ENCODE results near the gene P2RY14. TPM values are rescaled to one million over a fixed set of nuclear protein-coding genes. Genes with fewer than 3 reads are reported as not detected.

Gene P2RY14
- total and polyA plus RNA-seq, 2 donors (not counting 3 experiments of a cell fraction or from before 2014, with no cell fraction given): not detected

DNA sequence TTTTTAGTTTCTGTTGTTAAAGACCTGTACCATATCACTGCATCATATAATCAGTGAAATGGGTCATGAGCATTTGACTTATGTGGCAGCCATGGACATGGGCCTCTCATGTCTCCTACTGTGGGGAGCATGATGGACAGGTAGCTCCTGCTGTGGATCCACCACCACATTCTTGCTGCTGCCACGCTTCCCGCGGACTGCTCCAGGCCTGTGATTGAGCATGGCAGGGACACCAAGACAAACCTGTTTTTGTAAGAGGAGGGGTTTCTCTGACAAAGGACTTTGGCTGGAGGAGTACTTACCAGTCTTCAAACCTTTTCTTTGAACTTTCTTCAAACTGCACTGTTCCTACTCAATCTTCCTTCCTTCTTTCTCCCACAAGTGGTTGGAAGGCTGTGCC, 17.9 kb upstream of the P2RY14 start:
- no peaks in the 10 kb centered on the region for H4K20me1 ChIP-seq (replicated peaks; ENCODE audit: control insufficient read depth, extremely low read depth, insufficient read depth, low read length)
- FAIRE-seq: no peak
- H3K79me2 ChIP-seq (ENCODE audit: control insufficient read depth, insufficient read depth, low read length): no peaks in the 10 kb centered on the region
- no peaks in the 10 kb centered on the region for H3K9me1 ChIP-seq (replicated peaks; ENCODE audit: control insufficient read depth, extremely low read depth, insufficient read depth, low read length)
- H3K27me3 ChIP-seq (ENCODE audit: control insufficient read depth in 2 of 2, insufficient read depth in 2 of 2, low read length in 2 of 2): peaks cover 3 to 19% of the 10 kb centered on the region in 2 experiments
- ChIA-PET POLR2A (no interaction called here), CTCF (no interaction called here)
- no peak overlapping the region for H2AFZ ChIP-seq (ENCODE audit: low read depth, low read length)
- TF ChIP-seq, protein P1, sequence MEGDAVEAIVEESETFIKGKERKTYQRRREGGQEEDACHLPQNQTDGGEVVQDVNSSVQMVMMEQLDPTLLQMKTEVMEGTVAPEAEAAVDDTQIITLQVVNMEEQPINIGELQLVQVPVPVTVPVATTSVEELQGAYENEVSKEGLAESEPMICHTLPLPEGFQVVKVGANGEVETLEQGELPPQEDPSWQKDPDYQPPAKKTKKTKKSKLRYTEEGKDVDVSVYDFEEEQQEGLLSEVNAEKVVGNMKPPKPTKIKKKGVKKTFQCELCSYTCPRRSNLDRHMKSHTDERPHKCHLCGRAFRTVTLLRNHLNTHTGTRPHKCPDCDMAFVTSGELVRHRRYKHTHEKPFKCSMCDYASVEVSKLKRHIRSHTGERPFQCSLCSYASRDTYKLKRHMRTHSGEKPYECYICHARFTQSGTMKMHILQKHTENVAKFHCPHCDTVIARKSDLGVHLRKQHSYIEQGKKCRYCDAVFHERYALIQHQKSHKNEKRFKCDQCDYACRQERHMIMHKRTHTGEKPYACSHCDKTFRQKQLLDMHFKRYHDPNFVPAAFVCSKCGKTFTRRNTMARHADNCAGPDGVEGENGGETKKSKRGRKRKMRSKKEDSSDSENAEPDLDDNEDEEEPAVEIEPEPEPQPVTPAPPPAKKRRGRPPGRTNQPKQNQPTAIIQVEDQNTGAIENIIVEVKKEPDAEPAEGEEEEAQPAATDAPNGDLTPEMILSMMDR (IDR thresholded peaks at IDR 0.05; ENCODE audit: extremely low read depth in 1 of 2, insufficient read depth in 1 of 2, low read depth in 1 of 2, low read length in 2 of 2): no peak
- TF ChIP-seq POLR2A (IDR thresholded peaks at IDR 0.05; ENCODE audit: low read depth, low read length): no peak
- no peak for TF ChIP-seq JUN (IDR thresholded peaks at IDR 0.05; ENCODE audit: borderline replicate concordance, insufficient read depth, insufficient read length, low read depth)
- no peak for TF ChIP-seq FOS (IDR thresholded peaks at IDR 0.05; ENCODE audit: borderline replicate concordance, insufficient read depth, low read length)
- TF ChIP-seq MYC (IDR thresholded peaks at IDR 0.05; ENCODE audit: low read depth, low read length): no peak
- TF ChIP-seq GATA2 (IDR thresholded peaks at IDR 0.05; ENCODE audit: insufficient read depth, insufficient read length, low read depth, low read length): no peak
- TF ChIP-seq POLR2AphosphoS5 (IDR thresholded peaks at IDR 0.05; ENCODE audit: insufficient read depth, low read depth, low read length): no peak
- TF ChIP-seq, protein P2, sequence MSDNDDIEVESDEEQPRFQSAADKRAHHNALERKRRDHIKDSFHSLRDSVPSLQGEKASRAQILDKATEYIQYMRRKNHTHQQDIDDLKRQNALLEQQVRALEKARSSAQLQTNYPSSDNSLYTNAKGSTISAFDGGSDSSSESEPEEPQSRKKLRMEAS (IDR thresholded peaks at IDR 0.05; ENCODE audit: insufficient read depth, insufficient read length): no peak
- TF ChIP-seq EZH2 (IDR thresholded peaks at IDR 0.05; ENCODE audit: borderline replicate concordance, low read depth, low read length, severe bottlenecking): no peak
- no peak overlapping the region for H3K4me2 ChIP-seq (ENCODE audit: insufficient read depth, low read length)
- no peak for DNase-seq (ENCODE audit: low read depth, low spot score)
- intact Hi-C loops (cut with micrococcal nuclease): no loop called here
- H3K36me3 ChIP-seq (ENCODE audit: control insufficient read depth in 2 of 2, extremely low read depth in 1 of 2, insufficient read depth in 2 of 2, low read length in 2 of 2): no peaks in the 10 kb centered on the region
- no peaks in the 10 kb centered on the region for H3K4me1 ChIP-seq (ENCODE audit: control insufficient read depth, extremely low read depth, insufficient read depth, low read length)
- no peaks in the 10 kb centered on the region for H3K9me3 ChIP-seq (replicated peaks; ENCODE audit: control insufficient read depth, insufficient read depth, low read length)
- no peak overlapping the region for H3K9ac ChIP-seq (replicated peaks; ENCODE audit: extremely low read depth, insufficient read depth, low read length)
- no TSS peak for BruUV-seq (replicated peaks)
- no peak overlapping the region for H3K27ac ChIP-seq (ENCODE audit: insufficient read depth, low read depth, low read length)
- no peak overlapping the region for H3K4me3 ChIP-seq (replicated peaks in 1 of 3; ENCODE audit: insufficient read depth in 1 of 3, low read depth in 1 of 3, low read length in 3 of 3)
- dilution Hi-C loops (cut with MboI; ENCODE audit: extremely low pct_ligation_motif_present, low sequenced_read_pairs): no loop called here

Measured in endothelial cell of umbilical vein (primary cell).